Heart left ventricle (tissue), 13 donors: ENCODE data around the gene CHCHD5.

Source experiments
- CTCF ChIP-seq, 12 donors: fragments of 200-600 bp; sonication (generic) in 4 of 12; IDR thresholded peaks; one replicate each; pipeline versions ENCODE4 v1.5.0 to v1.8.0; 2018 to 2022; ENCODE audit warnings: antibody characterized with exemption in 12 of 12, mild to moderate bottlenecking in 5 of 12
- POLR2A ChIP-seq, 2 donors: fragments of 450-650 bp; IDR thresholded peaks; one replicate each; pipeline ENCODE4 v1.6.1; 2017; ENCODE audit warnings: antibody characterized with exemption in 2 of 2, mild to moderate bottlenecking in 2 of 2, moderate library complexity in 2 of 2
- donor health status: ischemic (EF 13 %, LVEDD 7.1; RV severe dilation, severe dysfunction).
- donor health status: DM: no; HTN: yes; CAD: no.
- donor health status: DM: no; HTN: no; CAD: no.
- donor health status: ischemic (EF 25% LVEDD 6.9; RV normal size, moderate dysfunction).
- donor health status: ischemic (EF 25% LVEDD 5.7; RV mildly dilated, moderate dysfunction).
- donor health status: ischemic (EF 35%, LVEDD 5.7; RV mildly dilated, moderate dysfunction).
- donor health status: nonischemic (EF 11% LVEDD 7.7; RV severe dilation, severe dysfunction).
- donor health status: DM: yes; HTN: yes; CAD: no.
- donor health status: PGD.
- donor health status: ischemic (EF 29% LVEDD 5.4; RV normal size, mild dysfunction).
- donor health status: nonischemic (EF 23%, LVEDD 6.1; RV moderate dilation, normal function).

- TF ChIP-seq CTCF (IDR thresholded peaks at IDR 0.05) (no peak), POLR2A (IDR thresholded peaks at IDR 0.05) (no peak)
These were observed 34.0 kb downstream of the CHCHD5 start for GRCh38 chr2:112618383-112618782.
